ENCODE data around the gene ALKBH5. TPM values are rescaled to one million over a fixed set of nuclear protein-coding genes. Genes with fewer than 3 reads are reported as not detected.

ALKBH5 gene
- total RNA-seq, 1 donor: 108 TPM

- TF ChIP-seq CTCF (IDR thresholded peaks at IDR 0.05; ENCODE audit: insufficient read depth, low read length): no peak
Measured at GRCh38 chr17:18237461-18237860, 53.8 kb downstream of the ALKBH5 start.

GRCh38 chr17:18238299-18238698, 54.7 kb downstream of the ALKBH5 start:
- TF ChIP-seq CTCF (IDR thresholded peaks at IDR 0.05; ENCODE audit: insufficient read depth, low read length): no peak
- H3K4me3 ChIP-seq (ENCODE audit: low read depth, low read length): no peak overlapping the region
- no peak for DNase-seq (ENCODE audit: low read depth)

More at GRCh38 chr17:18237461-18237860, 53.8 kb downstream of the ALKBH5 start:
- no peak overlapping the region for H3K4me3 ChIP-seq (ENCODE audit: low read depth, low read length)
- no peak for DNase-seq (ENCODE audit: low read depth)

DNA sequence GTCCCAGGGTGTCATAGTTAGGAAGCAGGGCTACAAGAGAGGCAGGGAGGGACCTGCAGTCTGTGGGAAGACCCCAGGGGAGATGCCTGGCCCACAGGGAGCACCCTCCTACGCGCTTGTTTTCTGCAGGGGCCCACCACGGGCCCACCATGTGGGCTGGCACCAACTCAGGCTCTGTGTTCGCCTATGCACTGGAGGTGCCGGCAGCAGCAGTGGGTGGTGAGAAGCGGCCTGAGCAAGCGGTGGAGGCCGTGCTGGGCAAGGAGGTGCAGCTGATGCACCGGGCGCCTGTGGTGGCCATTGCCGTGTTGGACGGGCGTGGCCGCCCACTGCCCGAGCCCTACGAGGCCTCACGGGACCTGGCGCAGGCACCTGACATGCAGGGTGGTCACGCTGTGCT, 56.8 kb downstream of the ALKBH5 start:
- DNase-seq (ENCODE audit: low read depth): no peak
- no peak overlapping the region for H3K4me3 ChIP-seq (ENCODE audit: low read depth, low read length)
- TF ChIP-seq CTCF (IDR thresholded peaks at IDR 0.05; ENCODE audit: insufficient read depth, low read length): no peak

DNA sequence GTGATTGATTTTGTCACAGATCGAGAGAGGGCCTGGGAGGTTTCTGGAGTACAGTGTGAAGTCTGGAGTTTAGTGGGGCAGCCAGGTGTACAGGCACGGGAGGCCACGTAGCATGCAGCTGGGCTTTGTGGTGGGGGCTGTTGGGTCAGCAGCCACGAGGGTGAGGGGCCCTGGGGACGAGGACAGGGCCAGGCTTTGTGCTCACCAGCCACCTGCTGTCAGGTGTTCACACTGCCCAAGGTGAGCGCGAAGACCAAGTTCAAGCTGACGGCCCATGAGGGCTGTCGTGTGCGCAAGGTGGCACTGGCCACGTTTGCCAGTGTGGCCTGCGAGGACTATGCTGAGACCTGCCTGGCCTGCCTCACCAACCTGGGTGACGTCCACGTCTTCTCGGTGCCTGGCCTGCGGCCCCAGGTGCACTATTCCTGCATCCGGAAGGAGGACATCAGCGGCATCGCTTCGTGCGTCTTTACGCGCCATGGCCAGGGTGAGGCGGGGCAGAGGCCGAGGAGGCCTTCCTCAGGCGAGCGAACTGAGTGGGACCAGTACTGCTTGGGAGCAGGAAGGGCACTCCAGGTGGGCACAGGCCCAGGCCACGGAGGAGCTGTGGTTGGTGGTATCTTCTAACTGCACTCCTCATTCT, 57.7 kb downstream of the ALKBH5 start:
- no peak overlapping the region for H3K4me3 ChIP-seq (ENCODE audit: low read depth, low read length)
- no peak for TF ChIP-seq CTCF (IDR thresholded peaks at IDR 0.05; ENCODE audit: insufficient read depth, low read length)
- DNase-seq (ENCODE audit: low read depth): no peak

DNA sequence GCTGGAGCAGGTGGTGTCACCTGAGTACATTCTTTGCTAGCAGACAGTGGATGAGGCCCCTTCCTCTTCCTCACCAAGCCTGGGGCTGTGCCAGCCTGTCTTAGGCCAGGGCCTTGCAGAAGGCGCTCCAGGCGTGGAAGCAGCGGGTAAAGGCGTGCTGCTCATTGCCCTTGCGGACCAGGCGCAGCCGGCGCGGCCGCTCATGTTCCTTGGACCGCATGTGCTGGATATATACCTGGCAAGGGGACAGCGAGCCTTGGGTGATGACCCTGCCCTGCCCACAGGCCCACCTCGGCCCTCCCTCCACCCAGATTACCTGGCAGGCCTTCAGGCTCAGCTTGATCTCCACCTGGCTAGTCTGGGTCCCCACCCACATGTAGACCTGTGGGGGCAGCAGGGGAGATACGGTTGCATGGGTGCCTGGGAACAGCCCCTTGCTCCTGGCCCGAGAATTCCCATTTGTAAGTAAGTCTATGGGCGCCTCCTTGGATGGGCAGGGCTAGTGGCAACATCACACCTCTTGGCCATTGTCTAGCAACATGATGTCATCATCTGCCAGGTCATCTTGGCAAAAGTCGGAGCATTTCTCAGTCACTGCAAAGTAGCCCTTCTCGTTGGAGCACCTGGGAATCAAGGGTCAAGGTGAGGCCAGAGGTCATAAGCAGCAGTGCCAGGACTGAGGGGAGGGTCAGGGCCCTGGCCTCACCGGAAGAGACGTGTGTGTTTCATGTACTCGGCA, 61.6 kb downstream of the ALKBH5 start:
- no peak overlapping the region for H3K4me3 ChIP-seq (ENCODE audit: low read depth, low read length)
- DNase-seq (ENCODE audit: low read depth): no peak
- TF ChIP-seq CTCF (IDR thresholded peaks at IDR 0.05; ENCODE audit: insufficient read depth, low read length): no peak

GRCh38 chr17:18246109-18246725, 62.6 kb downstream of the ALKBH5 start:
- no peak for TF ChIP-seq CTCF (IDR thresholded peaks at IDR 0.05; ENCODE audit: insufficient read depth, low read length)
- DNase-seq (ENCODE audit: low read depth): no peak
- H3K4me3 ChIP-seq (ENCODE audit: low read depth, low read length): no peak overlapping the region
